HepG2 (cell line): ENCODE data around the gene ELF1. TPM values are rescaled to one million over a fixed set of nuclear protein-coding genes. Genes with fewer than 3 reads are reported as not detected.
A peak's percentile ranks its signal among the peaks of the same experiment; 100 is the strongest.

Experiments used
- DBP ChIP-seq: sonication (generic); formaldehyde crosslinking; IDR thresholded peaks from 2 replicates; pipeline ENCODE4 v1.4.0; 2020; ENCODE audit warnings: missing genetic modification reagents; ENCODE audit errors: not compliant biosample characterization
- DPF2 ChIP-seq: sonication (generic); formaldehyde crosslinking; IDR thresholded peaks from 2 replicates; pipeline ENCODE4 v1.4.0; 2020; ENCODE audit warnings: mild to moderate bottlenecking, low read depth, missing genetic modification reagents, borderline replicate concordance
- E2F5 ChIP-seq: sonication (generic); formaldehyde crosslinking; conservative IDR thresholded peaks from 2 replicates; pipeline ENCODE4 v1.4.0; 2020; ENCODE audit warnings: missing genetic modification reagents
- ETV5 ChIP-seq: IDR thresholded peaks from 2 replicates; pipeline ENCODE4 v1.6.1; 2018; ENCODE audit warnings: missing biosample characterization, missing genetic modification reagents, inconsistent platforms, borderline replicate concordance
- HMG20B ChIP-seq: conservative IDR thresholded peaks from 2 replicates; pipeline ENCODE4 v1.6.1; 2016; ENCODE audit warnings: missing genetic modification reagents, missing compliant biosample characterization
- HOMEZ ChIP-seq: IDR thresholded peaks from 2 replicates; pipeline ENCODE4 v1.6.1; 2016; ENCODE audit warnings: low read depth
- KLF15 ChIP-seq: sonication (generic); formaldehyde crosslinking; IDR thresholded peaks from 2 replicates; pipeline ENCODE4 v1.8.1; 2023; ENCODE audit warnings: borderline replicate concordance, mild to moderate bottlenecking, inconsistent platforms, missing genetic modification reagents, mixed read lengths
- SIX4 ChIP-seq: sonication (generic); formaldehyde crosslinking; IDR thresholded peaks from 2 replicates; pipeline ENCODE4 v1.4.0; 2020; ENCODE audit warnings: missing genetic modification reagents
- SMARCE1 ChIP-seq: fragments of 450-650 bp; IDR thresholded peaks from 2 replicates; pipeline ENCODE4 v1.6.1; 2017; ENCODE audit warnings: borderline replicate concordance
- SRSF9 ChIP-seq: fragments of 200-400 bp; formaldehyde crosslinking; IDR thresholded peaks from 2 replicates; pipeline ENCODE4 v1.6.1; 2018; ENCODE audit warnings: borderline replicate concordance, mild to moderate bottlenecking, low read depth, low read length; ENCODE audit not compliant: insufficient read depth, poor library complexity, severe bottlenecking
- SUZ12 ChIP-seq: fragments of 150-350 bp; IDR thresholded peaks from 2 replicates; pipeline ENCODE4 v1.6.1; 2014; ENCODE audit warnings: low read depth, low read length
- UBTF ChIP-seq: sonication (generic); formaldehyde crosslinking; IDR thresholded peaks from 2 replicates; pipeline ENCODE4 v1.4.0; 2020; ENCODE audit warnings: mild to moderate bottlenecking, missing genetic modification reagents
- WIZ ChIP-seq: sonication (generic); formaldehyde crosslinking; IDR thresholded peaks from 2 replicates; pipeline ENCODE4 v1.5.1; 2020; ENCODE audit warnings: mild to moderate bottlenecking, missing genetic modification reagents
- YEATS2 ChIP-seq: sonication (generic); formaldehyde crosslinking; IDR thresholded peaks from 2 replicates; pipeline ENCODE4 v1.4.0; 2020; ENCODE audit warnings: missing genetic modification reagents, borderline replicate concordance
- ZFP62 ChIP-seq: sonication (generic); formaldehyde crosslinking; IDR thresholded peaks from 2 replicates; pipeline ENCODE4 v1.4.0; 2020; ENCODE audit warnings: missing genetic modification reagents
- ZMAT5 ChIP-seq: sonication (generic); formaldehyde crosslinking; IDR thresholded peaks from 2 replicates; pipeline ENCODE4 v1.5.0; 2020; ENCODE audit warnings: mild to moderate bottlenecking, low read depth, missing genetic modification reagents, borderline replicate concordance
- ZNF160 ChIP-seq: sonication (generic); formaldehyde crosslinking; IDR thresholded peaks from 2 replicates; pipeline ENCODE4 v1.8.0; 2022; ENCODE audit warnings: mild to moderate bottlenecking, inconsistent platforms, missing genetic modification reagents
- ZNF230 ChIP-seq: sonication (generic); formaldehyde crosslinking; IDR thresholded peaks from 2 replicates; pipeline ENCODE4 v1.4.0; 2020; ENCODE audit warnings: mild to moderate bottlenecking, missing genetic modification reagents
- ZNF513 ChIP-seq: sonication (generic); formaldehyde crosslinking; conservative IDR thresholded peaks from 2 replicates; pipeline ENCODE4 v1.5.0; 2020; ENCODE audit warnings: missing genetic modification reagents
- ZNF543 ChIP-seq: sonication (generic); formaldehyde crosslinking; IDR thresholded peaks from 2 replicates; pipeline ENCODE4 v1.4.0; 2020; ENCODE audit warnings: mild to moderate bottlenecking, missing genetic modification reagents
- ZNF749 ChIP-seq: sonication (generic); formaldehyde crosslinking; IDR thresholded peaks from 2 replicates; pipeline ENCODE4 v1.8.0; 2022; ENCODE audit warnings: mild to moderate bottlenecking, missing genetic modification reagents, moderate library complexity, borderline replicate concordance
- polyA plus RNA-seq, 8 experiments: library from polyadenylated mRNA; depleted of rRNA in 3 of 8; stranded (reverse) in 7 of 8; unstranded in 1 of 8; fragments of >200 nt; fragmentation: Illumina TruSeq in 4 of 8; extraction: Trizol in 4 of 8; gene quantifications; 2 replicates each; pipeline versions ENCODE4 v1.2.1 to v1.2.3, GENCODE V29; 2011 to 2016; ENCODE audit warnings: low read depth in 4 of 8, missing spikeins in 1 of 8, mixed read lengths in 1 of 8; ENCODE audit not compliant: insufficient read depth in 1 of 8
- total RNA-seq, 5 experiments: library from RNA; depleted of rRNA; stranded (reverse); fragments of >200 nt; fragmentation: Illumina TruSeq; extraction: Trizol; gene quantifications; 2 replicates each; pipeline ENCODE4 v1.2.3, GENCODE V29; 2016; ENCODE audit warnings: low read depth in 1 of 5

Gene ELF1
- total and polyA plus RNA-seq, 2 of the 13 experiments (the other 11 are each of a cell fraction or from before 2014, with no cell fraction given) = 24.6 to 71.5 TPM

- TF ChIP-seq SMARCE1 (no peak), ETV5 (CRISPR knock-in tag) (peak; percentile 75), ZNF230 (CRISPR knock-in tag) (peak; percentile 68; the same call in 1 of the 2 replicates), ZMAT5 (CRISPR knock-in tag) (no peak), DPF2 (CRISPR knock-in tag) (no peak), UBTF (CRISPR knock-in tag) (peak; percentile 89), SIX4 (no peak), ZFP62 (CRISPR knock-in tag) (no peak), HMG20B (no peak; the same call in 1 of the 2 replicates), WIZ (CRISPR knock-in tag) (no peak), E2F5 (CRISPR knock-in tag) (no peak), SRSF9 (no peak), ZNF749 (no peak), ZNF543 (CRISPR knock-in tag) (peak; percentile 46; the same call in 1 of the 2 replicates), SUZ12 (no peak), YEATS2 (CRISPR knock-in tag) (peak; percentile 31; the same call in 1 of the 2 replicates), HOMEZ (CRISPR knock-in tag) (peak; percentile 66; the same call in 1 of the 2 replicates), DBP (no peak), ZNF513 (no peak), KLF15 (CRISPR knock-in tag) (no peak), ZNF160 (CRISPR knock-in tag) (no peak)
These were observed 41.1 kb upstream of the ELF1 start (continued) for GRCh38 chr13:41060082-41060723.
